GM19238 (cell line): ENCODE data around the gene UBA5.

Source experiments
- DNase-seq: peaks from one replicate; pipeline ENCODE4 v3.0.0; 2011; ENCODE audit warnings: low spot score; ENCODE audit not compliant: insufficient read length

Gene UBA5

GRCh38 chr3:132716372-132716771 lies 56.2 kb downstream of the UBA5 start:
- DNase-seq, result no peak

GRCh38 chr3:132720228-132720627 lies 60.1 kb downstream of the UBA5 start:
- no peak for DNase-seq

GRCh38 chr3:132721479-132722164 lies 61.5 kb downstream of the UBA5 start:
- DNase-seq, result no peak

- peak; percentile 85 for DNase-seq
Measured at GRCh38 chr3:132722165-132723023, 62.3 kb downstream of the UBA5 start, which contains the start of gene NPHP3. TSS of gene NPHP3 (minus strand) at chr3:132722409. CDS start at chr3:132722355, 54 bp downstream.

GRCh38 chr3:132723024-132723950 lies 63.2 kb downstream of the UBA5 start:
- DNase-seq, result no peak

- no peak for DNase-seq
Measured at GRCh38 chr3:132726341-132726823, 66.3 kb downstream of the UBA5 start.
